ENCODE data around the gene PLEKHA7.

PLEKHA7 gene

GRCh38 chr11:16953663-16954062, 60.6 kb downstream of the PLEKHA7 start:
- TF ChIP-seq CTCF (IDR thresholded peaks at IDR 0.05; ENCODE audit: insufficient read depth, low read length) = no peak
- TF ChIP-seq SPI1 (IDR thresholded peaks at IDR 0.05; ENCODE audit: borderline replicate concordance, low read depth) = no peak
- TF ChIP-seq REST (IDR thresholded peaks at IDR 0.05; ENCODE audit: insufficient replicate concordance, low read depth) = no peak
- no peak for TF ChIP-seq GABPA (IDR thresholded peaks at IDR 0.05; ENCODE audit: low read depth)
- no peak for TF ChIP-seq POLR2AphosphoS5 (IDR thresholded peaks at IDR 0.05; ENCODE audit: low read depth)
- DNase-seq (ENCODE audit: low read depth in 1 of 2, low spot score in 1 of 2) = no peak

GRCh38 chr11:16946477-16947282, 67.5 kb downstream of the PLEKHA7 start:
- Histone ChIP-seq H3K27me3 (ENCODE audit: insufficient read depth, poor library complexity, severe bottlenecking) (no peaks in the 10 kb centered on the region), H3K27ac (replicated peaks) (no peak overlapping the region), H3K4me3 (replicated peaks; ENCODE audit: insufficient read depth, low read length) (no peak overlapping the region)
- TF ChIP-seq POLR2AphosphoS5 (IDR thresholded peaks at IDR 0.05; ENCODE audit: low read depth) = no peak
- TF ChIP-seq REST (IDR thresholded peaks at IDR 0.05; ENCODE audit: insufficient replicate concordance, low read depth) = no peak
- no peak for TF ChIP-seq CTCF (IDR thresholded peaks at IDR 0.05; ENCODE audit: insufficient read depth, low read length)
- TF ChIP-seq GABPA (IDR thresholded peaks at IDR 0.05; ENCODE audit: low read depth) = no peak
- TF ChIP-seq SPI1 (IDR thresholded peaks at IDR 0.05; ENCODE audit: borderline replicate concordance, low read depth) = no peak
- DNase-seq (ENCODE audit: low read depth in 1 of 2, low spot score in 1 of 2) = no peak

More at GRCh38 chr11:16953663-16954062, 60.6 kb downstream of the PLEKHA7 start:
- no peak overlapping the region for H3K27ac ChIP-seq (replicated peaks)
- H3K4me3 ChIP-seq (replicated peaks; ENCODE audit: insufficient read depth, low read length) = no peak overlapping the region
- H3K27me3 ChIP-seq (ENCODE audit: insufficient read depth, poor library complexity, severe bottlenecking) = peaks cover 9% of the 10 kb centered on the region

- TF ChIP-seq POLR2AphosphoS5 (IDR thresholded peaks at IDR 0.05; ENCODE audit: low read depth) (no peak), CTCF (IDR thresholded peaks at IDR 0.05; ENCODE audit: insufficient read depth, low read length) (peak; percentile 42), REST (IDR thresholded peaks at IDR 0.05; ENCODE audit: insufficient replicate concordance, low read depth) (no peak), SPI1 (IDR thresholded peaks at IDR 0.05; ENCODE audit: borderline replicate concordance, low read depth) (no peak; the same call in 1 of the 2 replicates)
- peak; percentile 34 to 75 for DNase-seq (ENCODE audit: low read depth in 1 of 2, low spot score in 1 of 2)
- Histone ChIP-seq H3K27ac (replicated peaks) (no peak overlapping the region), H3K4me3 (replicated peaks; ENCODE audit: insufficient read depth, low read length) (no peak overlapping the region), H3K27me3 (ENCODE audit: insufficient read depth, poor library complexity, severe bottlenecking) (no peaks in the 10 kb centered on the region)
Measured at GRCh38 chr11:16945671-16946469, 68.3 kb downstream of the PLEKHA7 start.
